HepG2 (cell line): ENCODE data around the gene ESRRB. TPM values are rescaled to one million over a fixed set of nuclear protein-coding genes. Genes with fewer than 3 reads are reported as not detected.

ENCODE experiments used
- ATAC-seq: fragments of 200-7000 bp; cut with Tn5 transposase; 3 replicates; pipeline ENCODE4 v1.9.1; 2020; ENCODE audit warnings: mild to moderate bottlenecking, moderate library complexity
- BruUV-seq: library from RNA; stranded (reverse); fragments of 400-500 nt; replicated peaks from 2 replicates; lab custom pipeline; 2021; lab: Mats Ljungman, UMichigan
- CTCF ChIA-PET: fragments of 300-600 bp; formaldehyde crosslinking; extraction: SDS; loops from one replicate; lab custom pipeline; 2021; ENCODE audit warnings: low total read pairs, inconsistent platforms, low intra/inter-chr PET ratio; lab: Yijun Ruan, JAX
- POLR2A ChIA-PET: fragments of 350-600 bp; sonication (Branson Sonifier 250); formaldehyde crosslinking; loops from one replicate; lab custom pipeline; 2020; ENCODE audit warnings: antibody characterized with exemption, inconsistent platforms; lab: Yijun Ruan, JAX
- DNase-seq: peaks from one replicate; pipeline ENCODE4 v3.0.0-alpha.2; 2015; ENCODE audit warnings: low spot score
- FAIRE-seq: peaks from 3 replicates; lab custom pipeline; 2011; peaks lifted over from hg19 to GRCh38; lab: Jason Lieb, UNC
- H2AFZ ChIP-seq: one replicate; pipeline ENCODE4 v1.6.1; 2011; ENCODE audit warnings: low read length, inconsistent platforms
- H3K27ac ChIP-seq: fragments of 300-600 bp; 3 replicates; pipeline ENCODE4 v1.8.0; 2011; ENCODE audit warnings: mixed run types, mild to moderate bottlenecking, mixed read lengths, low read length, inconsistent platforms; ENCODE audit not compliant: insufficient read depth; ENCODE audit errors: extremely low read length
- H3K27me3 ChIP-seq, 2 experiments: fragments of 200-600 bp in 1 of 2; 2 replicates in 1 of 2; 3 replicates in 1 of 2; pipeline versions ENCODE4 v1.6.0 to v1.8.0; 2011; ENCODE audit warnings: low read length in 2 of 2, mild to moderate bottlenecking in 2 of 2, moderate library complexity in 2 of 2, inconsistent platforms in 1 of 2; ENCODE audit not compliant: insufficient read depth in 2 of 2, control insufficient read depth in 1 of 2
- H3K36me3 ChIP-seq, 2 experiments: fragments of 200-600 bp in 1 of 2; replicated peaks in 1 of 2; 2 replicates in 1 of 2; 3 replicates in 1 of 2; pipeline versions ENCODE4 v1.5.1 to v1.8.0; 2011; ENCODE audit warnings: low read length in 2 of 2, inconsistent platforms in 1 of 2; ENCODE audit not compliant: insufficient read depth in 2 of 2, control insufficient read depth in 1 of 2
- H3K4me1 ChIP-seq: 2 replicates; pipeline ENCODE4 v1.5.1; 2012; ENCODE audit warnings: low read length, inconsistent platforms; ENCODE audit not compliant: insufficient read depth
- H3K4me2 ChIP-seq: 2 replicates; pipeline ENCODE4 v1.6.0; 2011; ENCODE audit warnings: low read depth, low read length, inconsistent platforms
- H3K4me3 ChIP-seq, 3 experiments: fragments of 200-600 bp in 1 of 3; sonication (generic), shearing (Covaris generic) in 1 of 3; replicated peaks in 1 of 3; 2 replicates each; pipeline ENCODE4 v1.5.1; 2011 to 2016; ENCODE audit warnings: low read length in 3 of 3, inconsistent platforms in 2 of 3, low read depth in 2 of 3, mild to moderate bottlenecking in 2 of 3, control low read depth in 1 of 3, mixed read lengths in 1 of 3; ENCODE audit not compliant: insufficient read depth in 1 of 3
- H3K79me2 ChIP-seq: one replicate; pipeline ENCODE4 v1.6.1; 2011; ENCODE audit warnings: low read length, inconsistent platforms; ENCODE audit not compliant: insufficient read depth
- H3K9ac ChIP-seq: 2 replicates; pipeline ENCODE4 v1.6.0; 2011; ENCODE audit warnings: mild to moderate bottlenecking, low read depth, low read length, inconsistent platforms; ENCODE audit not compliant: insufficient read depth
- H3K9me3 ChIP-seq: 2 replicates; pipeline ENCODE4 v1.5.1; 2012; ENCODE audit warnings: mild to moderate bottlenecking, low read length
- H4K20me1 ChIP-seq: 2 replicates; pipeline ENCODE4 v1.6.0; 2011; ENCODE audit warnings: inconsistent platforms, mild to moderate bottlenecking, low read length, moderate library complexity; ENCODE audit not compliant: insufficient read depth
- CREB1 ChIP-seq, 2 experiments: fragments of 450-650 bp in 1 of 2; IDR thresholded peaks; 2 replicates each; pipeline ENCODE4 v1.6.1; 2016 to 2017; ENCODE audit warnings: control low read depth in 1 of 2, mild to moderate bottlenecking in 1 of 2, missing compliant biosample characterization in 1 of 2, missing genetic modification characterization in 1 of 2
- KMT2B ChIP-seq: IDR thresholded peaks from 2 replicates; pipeline ENCODE4 v1.6.1; 2016; ENCODE audit warnings: missing genetic modification reagents, missing compliant biosample characterization
- WGBS: methylation state at CpG from one replicate; pipeline ENCODE4 v1.1.6; 2017; ENCODE audit warnings: low lambda C conversion rate; 5-methylcytosine and 5-hydroxymethylcytosine counted together
- in situ Hi-C: cut with HindIII; loops from 2 replicates; pipeline ENCODE4 v1.10.0; 2017; ENCODE audit warnings: low pct_unique_long_range_greater_than_20kb; ENCODE audit not compliant: extremely low pct_ligation_motif_present
- intact Hi-C: fragments of 100-400 bp; cut with micrococcal nuclease; formaldehyde crosslinking; loops from one replicate; pipeline ENCODE4 v1.10.0; 2022; ENCODE audit not compliant: unreplicated experiment
- polyA plus RNA-seq, 8 experiments: library from polyadenylated mRNA; depleted of rRNA in 3 of 8; stranded (reverse) in 7 of 8; unstranded in 1 of 8; fragments of >200 nt; fragmentation: Illumina TruSeq in 4 of 8; extraction: Trizol in 4 of 8; gene quantifications; 2 replicates each; pipeline versions ENCODE4 v1.2.1 to v1.2.3, GENCODE V29; 2011 to 2016; ENCODE audit warnings: low read depth in 4 of 8, missing spikeins in 1 of 8, mixed read lengths in 1 of 8; ENCODE audit not compliant: insufficient read depth in 1 of 8
- total RNA-seq, 5 experiments: library from RNA; depleted of rRNA; stranded (reverse); fragments of >200 nt; fragmentation: Illumina TruSeq; extraction: Trizol; gene quantifications; 2 replicates each; pipeline ENCODE4 v1.2.3, GENCODE V29; 2016; ENCODE audit warnings: low read depth in 1 of 5
- TF ChIP-seq, protein P1 (sequence below): sonication (generic); formaldehyde crosslinking; IDR thresholded peaks from 2 replicates; pipeline ENCODE4 v1.4.0; 2020; ENCODE audit warnings: missing genetic modification reagents, borderline replicate concordance

The ESRRB gene
- total and polyA plus RNA-seq, 2 of the 13 experiments (the other 11 are each of a cell fraction or from before 2014, with no cell fraction given), result 0.04 to 0.33 TPM

DNA sequence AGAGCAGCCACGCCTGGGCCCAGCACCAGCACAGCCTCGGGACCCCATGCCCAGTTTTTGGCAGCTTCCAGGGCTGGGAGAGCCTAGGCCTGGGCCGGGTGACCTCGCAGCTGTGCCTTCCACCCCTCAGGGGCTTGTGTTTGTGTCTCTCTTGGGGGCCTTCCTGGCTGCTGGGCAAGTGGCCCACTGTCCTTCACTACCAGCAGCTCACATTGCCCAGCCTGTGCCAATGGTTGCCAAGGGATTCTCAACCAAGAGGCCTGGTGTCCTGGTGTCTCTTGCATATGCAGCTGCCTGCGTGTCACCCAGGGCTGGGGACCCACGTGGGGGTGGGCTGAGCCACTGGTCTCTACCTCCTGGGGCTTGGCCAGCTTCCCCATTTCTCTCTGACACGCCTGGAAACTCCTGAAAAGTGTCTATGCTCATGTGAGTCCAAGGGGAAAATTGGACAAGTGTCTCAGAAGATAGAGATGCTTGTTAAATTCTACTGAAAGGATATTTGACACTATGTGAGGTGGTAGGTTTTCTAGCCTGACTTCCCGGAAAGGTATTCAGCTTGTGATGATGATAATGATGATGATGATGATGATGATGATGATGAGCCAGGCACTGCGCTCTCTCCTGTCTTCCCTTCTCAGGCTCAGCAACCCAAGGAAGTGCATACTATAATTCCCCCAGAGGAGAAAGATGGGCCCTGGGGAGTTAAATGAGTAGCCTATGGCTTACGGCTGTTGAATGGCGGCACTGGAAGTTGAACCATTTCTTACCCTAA lies 48.8 kb upstream of the ESRRB start:
- Histone ChIP-seq H3K4me2 (no peak overlapping the region), H4K20me1 (no peaks in the 10 kb centered on the region), H3K27ac (no peak overlapping the region), H2AFZ (no peak overlapping the region), H3K36me3 (no peaks in the 10 kb centered on the region), H3K9me3 (no peaks in the 10 kb centered on the region), H3K4me1 (peaks cover 13% of the 10 kb centered on the region), H3K9ac (no peak overlapping the region), H3K4me3 (no peak overlapping the region), H3K79me2 (no peaks in the 10 kb centered on the region), H3K27me3 (no peaks in the 10 kb centered on the region)
- TF ChIP-seq KMT2B (CRISPR knock-in tag) (no peak), CREB1 (IDR thresholded peaks at IDR 0.05) (peak; percentile 57), CREB1 (CRISPR knock-in tag; IDR thresholded peaks at IDR 0.05) (no peak)
- TF ChIP-seq, protein P1, sequence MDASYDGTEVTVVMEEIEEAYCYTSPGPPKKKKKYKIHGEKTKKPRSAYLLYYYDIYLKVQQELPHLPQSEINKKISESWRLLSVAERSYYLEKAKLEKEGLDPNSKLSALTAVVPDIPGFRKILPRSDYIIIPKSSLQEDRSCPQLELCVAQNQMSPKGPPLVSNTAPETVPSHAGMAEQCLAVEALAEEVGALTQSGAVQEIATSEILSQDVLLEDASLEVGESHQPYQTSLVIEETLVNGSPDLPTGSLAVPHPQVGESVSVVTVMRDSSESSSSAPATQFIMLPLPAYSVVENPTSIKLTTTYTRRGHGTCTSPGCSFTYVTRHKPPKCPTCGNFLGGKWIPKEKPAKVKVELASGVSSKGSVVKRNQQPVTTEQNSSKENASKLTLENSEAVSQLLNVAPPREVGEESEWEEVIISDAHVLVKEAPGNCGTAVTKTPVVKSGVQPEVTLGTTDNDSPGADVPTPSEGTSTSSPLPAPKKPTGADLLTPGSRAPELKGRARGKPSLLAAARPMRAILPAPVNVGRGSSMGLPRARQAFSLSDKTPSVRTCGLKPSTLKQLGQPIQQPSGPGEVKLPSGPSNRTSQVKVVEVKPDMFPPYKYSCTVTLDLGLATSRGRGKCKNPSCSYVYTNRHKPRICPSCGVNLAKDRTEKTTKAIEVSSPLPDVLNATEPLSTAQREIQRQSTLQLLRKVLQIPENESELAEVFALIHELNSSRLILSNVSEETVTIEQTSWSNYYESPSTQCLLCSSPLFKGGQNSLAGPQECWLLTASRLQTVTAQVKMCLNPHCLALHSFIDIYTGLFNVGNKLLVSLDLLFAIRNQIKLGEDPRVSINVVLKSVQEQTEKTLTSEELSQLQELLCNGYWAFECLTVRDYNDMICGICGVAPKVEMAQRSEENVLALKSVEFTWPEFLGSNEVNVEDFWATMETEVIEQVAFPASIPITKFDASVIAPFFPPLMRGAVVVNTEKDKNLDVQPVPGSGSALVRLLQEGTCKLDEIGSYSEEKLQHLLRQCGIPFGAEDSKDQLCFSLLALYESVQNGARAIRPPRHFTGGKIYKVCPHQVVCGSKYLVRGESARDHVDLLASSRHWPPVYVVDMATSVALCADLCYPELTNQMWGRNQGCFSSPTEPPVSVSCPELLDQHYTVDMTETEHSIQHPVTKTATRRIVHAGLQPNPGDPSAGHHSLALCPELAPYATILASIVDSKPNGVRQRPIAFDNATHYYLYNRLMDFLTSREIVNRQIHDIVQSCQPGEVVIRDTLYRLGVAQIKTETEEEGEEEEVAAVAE, result no peak
- intact Hi-C loops (no loop called here), in situ Hi-C loops (no loop called here)
- ChIA-PET POLR2A (no interaction called here), CTCF (no interaction called here)
- 96% methylated on average over 5 of the region's 11 CpGs for WGBS
- ATAC-seq, result no peak
- FAIRE-seq, result no peak
- DNase-seq, result no peak
- no TSS peak for BruUV-seq
